Fibroblast of the aortic adventitia (primary cell): ENCODE data around the gene ZNFX1. TPM values are rescaled to one million over a fixed set of nuclear protein-coding genes. Genes with fewer than 3 reads are reported as not detected.

Source experiments
- DNase-seq: peaks from one replicate; pipeline ENCODE4 v3.0.0-alpha.2; 2010; ENCODE audit warnings: low read depth
- H3K4me3 ChIP-seq: 2 replicates; pipeline ENCODE4 v1.5.1; 2011; ENCODE audit warnings: low read depth, mild to moderate bottlenecking, control low read depth, low read length, moderate library complexity
- total RNA-seq: library from RNA; depleted of rRNA; stranded (reverse); fragments of >200 nt; gene quantifications from 2 replicates; pipeline ENCODE4 v1.2.3, GENCODE V29; 2012; ENCODE audit warnings: low replicate concordance
- TF ChIP-seq, protein P1 (sequence below): IDR thresholded peaks from 2 replicates; pipeline ENCODE4 v1.5.1; 2011; ENCODE audit warnings: mild to moderate bottlenecking, low read length, control low read depth, inconsistent platforms; ENCODE audit not compliant: insufficient read depth

The ZNFX1 gene
- total RNA-seq: 41.5 and 54.5 TPM in 2 replicates

DNA sequence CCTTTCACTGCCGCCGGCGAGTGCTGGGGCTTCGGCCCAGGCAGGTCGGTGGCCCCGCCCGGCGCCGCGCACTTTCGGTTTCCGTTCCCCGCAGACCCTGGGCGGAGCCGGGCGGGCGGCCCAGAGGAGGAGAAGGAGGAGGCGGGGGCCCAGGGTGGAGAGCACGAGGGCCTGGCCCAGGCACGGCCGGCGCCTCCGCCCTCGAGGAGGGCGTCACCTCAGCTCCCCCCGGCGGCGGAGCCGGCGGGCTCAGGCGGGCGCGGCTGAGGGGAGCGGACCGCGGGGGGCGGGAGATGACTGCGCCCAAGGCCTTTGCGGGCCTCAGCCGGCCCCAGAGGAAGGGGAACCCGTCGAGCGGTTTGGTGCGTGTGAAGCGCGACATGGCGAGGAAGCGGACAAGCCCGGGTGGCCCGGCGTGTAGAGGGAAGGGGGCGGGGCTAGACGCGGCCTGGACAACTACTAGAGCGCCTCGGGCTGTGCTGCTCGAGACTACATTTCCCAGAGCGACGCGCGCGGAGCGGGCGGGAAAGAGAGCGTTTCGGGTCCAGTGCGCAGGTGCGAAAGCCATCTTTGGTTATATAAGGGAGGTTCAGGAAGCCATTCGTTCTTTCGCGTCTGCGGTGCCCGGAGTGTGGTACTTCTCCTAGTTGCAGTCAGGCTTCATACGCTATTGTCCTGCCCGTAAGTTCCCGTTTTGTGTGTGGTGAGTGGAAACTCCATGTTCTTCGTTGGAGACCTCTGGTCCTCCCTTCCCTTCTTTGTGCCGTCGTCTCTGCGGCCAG, at the start of gene ZNFX1:
TSS of gene ZNFX1 (minus strand) at position 22 of the 782 bp plus-strand sequence. CDS start 2,218 bp downstream, outside the sequence.
- TF ChIP-seq, protein P1, sequence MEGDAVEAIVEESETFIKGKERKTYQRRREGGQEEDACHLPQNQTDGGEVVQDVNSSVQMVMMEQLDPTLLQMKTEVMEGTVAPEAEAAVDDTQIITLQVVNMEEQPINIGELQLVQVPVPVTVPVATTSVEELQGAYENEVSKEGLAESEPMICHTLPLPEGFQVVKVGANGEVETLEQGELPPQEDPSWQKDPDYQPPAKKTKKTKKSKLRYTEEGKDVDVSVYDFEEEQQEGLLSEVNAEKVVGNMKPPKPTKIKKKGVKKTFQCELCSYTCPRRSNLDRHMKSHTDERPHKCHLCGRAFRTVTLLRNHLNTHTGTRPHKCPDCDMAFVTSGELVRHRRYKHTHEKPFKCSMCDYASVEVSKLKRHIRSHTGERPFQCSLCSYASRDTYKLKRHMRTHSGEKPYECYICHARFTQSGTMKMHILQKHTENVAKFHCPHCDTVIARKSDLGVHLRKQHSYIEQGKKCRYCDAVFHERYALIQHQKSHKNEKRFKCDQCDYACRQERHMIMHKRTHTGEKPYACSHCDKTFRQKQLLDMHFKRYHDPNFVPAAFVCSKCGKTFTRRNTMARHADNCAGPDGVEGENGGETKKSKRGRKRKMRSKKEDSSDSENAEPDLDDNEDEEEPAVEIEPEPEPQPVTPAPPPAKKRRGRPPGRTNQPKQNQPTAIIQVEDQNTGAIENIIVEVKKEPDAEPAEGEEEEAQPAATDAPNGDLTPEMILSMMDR: no peak
- peak within 1 kb of the TSS; percentile 98 for H3K4me3 ChIP-seq
- peak; percentile 97 for DNase-seq

DNA sequence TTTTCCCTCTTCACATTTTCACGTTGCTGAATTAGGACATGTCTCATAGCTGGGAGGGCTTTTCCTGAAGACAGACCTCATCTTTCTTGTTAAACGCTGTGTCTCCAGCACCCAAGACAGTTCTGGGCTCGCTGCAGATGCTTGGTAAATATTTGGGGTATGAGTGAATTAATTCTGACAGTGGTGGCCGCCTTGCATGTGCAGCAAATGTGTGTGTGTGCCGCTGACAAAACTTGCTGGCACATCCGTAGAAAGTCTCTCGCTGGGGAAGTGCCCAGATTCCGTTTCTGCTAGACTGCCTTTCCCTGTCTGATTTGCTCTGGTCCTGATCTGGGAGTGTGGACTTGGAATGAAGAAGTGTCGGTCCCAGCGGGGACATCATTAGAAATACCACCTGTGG, 48.2 kb upstream of the ZNFX1 start:
- peak; percentile 66 for DNase-seq
- TF ChIP-seq, protein P1: no peak
- H3K4me3 ChIP-seq: no peak overlapping the region

DNA sequence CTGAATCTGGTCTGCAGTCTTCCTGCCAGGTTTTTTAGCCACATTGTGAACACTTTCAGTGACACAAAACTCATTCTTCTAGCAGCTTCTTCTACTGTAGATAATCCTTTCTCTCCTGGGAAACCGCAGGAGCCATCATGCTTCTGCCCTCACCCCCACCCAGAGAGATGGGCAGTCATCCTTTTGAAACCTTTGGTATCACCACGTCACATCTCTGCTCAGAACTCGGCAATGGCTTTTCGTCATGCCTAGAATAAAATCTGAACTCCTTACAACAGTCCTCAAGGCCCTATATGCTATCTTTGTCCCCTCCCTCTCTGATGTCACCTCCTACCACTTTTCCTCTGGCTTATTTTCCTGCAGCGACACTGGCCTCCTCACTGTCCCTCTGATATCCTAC, 46.4 kb upstream of the ZNFX1 start:
- TF ChIP-seq, protein P1: no peak
- DNase-seq: no peak
- no peak overlapping the region for H3K4me3 ChIP-seq

DNA sequence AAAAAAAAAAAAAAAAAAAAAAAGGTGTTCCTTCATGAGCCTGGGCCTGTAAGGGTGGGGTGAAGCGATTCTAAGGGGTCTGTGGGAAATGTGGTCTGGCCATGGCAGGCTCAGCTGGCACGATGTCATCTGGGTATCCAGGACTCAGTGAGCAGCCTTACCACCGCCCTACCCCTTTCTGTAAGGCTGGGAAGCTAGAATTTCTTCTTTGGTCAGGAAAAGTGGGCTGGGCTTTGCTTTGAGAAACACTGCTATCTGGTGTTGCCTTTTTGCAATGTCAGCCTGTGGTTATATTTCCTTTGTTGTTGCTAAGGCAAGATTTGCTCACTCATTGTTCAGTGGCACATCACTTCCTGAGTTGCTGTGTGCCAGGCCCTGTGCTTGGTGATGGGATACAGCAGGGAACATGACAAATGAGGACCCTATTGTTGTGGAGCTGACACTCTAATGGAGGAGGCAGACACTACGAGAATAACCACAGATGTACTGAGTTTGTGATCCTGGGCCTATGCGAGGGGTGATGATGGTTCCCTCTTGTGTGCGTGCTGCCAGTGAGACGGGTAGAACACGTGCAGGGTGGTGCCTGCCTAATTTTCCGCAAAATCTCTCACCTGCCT, 45.9 kb upstream of the ZNFX1 start:
- DNase-seq: peak; percentile 86
- TF ChIP-seq, protein P1: peak; percentile 64

DNA sequence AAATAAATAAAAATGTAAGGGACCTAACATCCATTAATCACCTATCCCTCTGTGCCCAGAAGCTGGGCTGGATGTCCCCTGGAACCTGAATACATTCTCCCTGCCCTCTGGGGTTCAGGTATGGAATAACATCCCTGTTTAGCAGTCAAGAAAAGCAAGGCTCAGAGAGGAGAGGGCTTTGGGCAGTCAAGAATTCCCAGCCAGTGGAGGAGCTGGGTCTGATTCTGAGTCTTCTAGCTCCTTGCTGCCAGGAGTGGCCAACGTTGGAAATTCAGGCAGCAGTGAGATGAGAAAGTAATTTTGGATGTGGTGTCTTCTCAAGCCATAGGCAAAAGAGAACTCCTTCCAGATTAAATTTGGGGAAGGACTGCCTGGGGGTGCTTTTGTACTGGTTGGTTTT, 42.6 kb upstream of the ZNFX1 start:
- no peak overlapping the region for H3K4me3 ChIP-seq
- TF ChIP-seq, protein P1: peak; percentile 65
- peak; percentile 69 for DNase-seq

More for the DNA sequence above, 45.9 kb upstream of the ZNFX1 start:
- H3K4me3 ChIP-seq: no peak overlapping the region

DNA sequence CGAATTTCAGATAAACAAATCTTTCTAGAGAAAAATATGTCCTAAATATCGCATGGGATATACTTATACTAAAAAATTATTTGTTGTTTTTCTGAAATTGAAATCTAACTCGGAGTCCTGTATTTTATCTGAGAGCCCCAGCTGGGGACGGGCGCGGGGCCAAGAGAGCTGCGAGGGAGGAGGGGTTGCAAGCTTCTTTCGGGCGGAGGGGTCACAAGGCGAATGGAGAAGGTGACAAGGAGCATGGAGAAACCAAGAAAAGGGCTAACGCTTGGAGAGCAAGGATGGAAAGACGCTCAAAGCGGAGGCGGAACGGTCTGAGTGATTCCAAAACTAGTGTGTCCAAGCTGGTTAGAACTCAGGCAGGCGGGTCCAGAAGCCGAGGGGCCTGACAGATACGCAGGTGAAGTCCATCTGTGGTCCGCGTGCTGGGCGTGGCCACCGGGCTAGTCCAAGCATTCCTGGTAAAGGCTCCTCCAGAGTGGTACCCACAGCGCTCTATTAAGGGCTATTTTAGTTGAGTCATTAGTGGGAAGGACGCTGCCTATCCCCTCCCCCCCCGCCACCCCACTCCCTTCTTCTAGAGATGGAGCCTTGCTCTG, 41.5 kb upstream of the ZNFX1 start:
- DNase-seq: no peak
- H3K4me3 ChIP-seq: no peak overlapping the region
- TF ChIP-seq, protein P1: no peak
